ENCODE measurements around the gene GLMN. TPM values are rescaled to one million over a fixed set of nuclear protein-coding genes. Genes with fewer than 3 reads are reported as not detected.

GLMN gene
- polyA plus RNA-seq, 1 experiment: 10.1 TPM

DNA sequence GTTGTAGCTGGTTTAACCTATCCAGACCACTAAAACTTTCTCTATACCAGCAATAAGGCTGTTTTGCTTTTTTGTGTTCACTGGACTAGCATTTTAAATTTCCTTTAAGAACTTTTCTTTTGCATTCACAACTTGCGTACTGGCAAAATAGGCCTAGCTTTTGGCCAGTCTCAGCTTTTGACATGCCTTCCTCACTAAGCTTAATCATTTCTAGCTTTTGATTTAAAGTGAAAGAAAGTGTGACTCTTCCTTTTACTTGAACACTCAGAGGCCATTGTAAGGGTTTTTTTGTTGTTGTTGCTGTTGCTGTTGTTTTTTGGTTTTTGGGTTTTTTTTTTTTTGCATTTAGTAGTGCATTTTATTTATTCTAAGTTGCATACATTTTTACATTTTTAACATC, 15.2 kb upstream of the GLMN start:
- H3K27ac ChIP-seq (ENCODE audit: low read depth, low read length): no peak overlapping the region
- no peak for DNase-seq (ENCODE audit: low read depth, low spot score)
- no peaks in the 10 kb centered on the region for H3K9me3 ChIP-seq (ENCODE audit: control insufficient read depth, insufficient read depth, low read length)
- TF ChIP-seq, protein P1, sequence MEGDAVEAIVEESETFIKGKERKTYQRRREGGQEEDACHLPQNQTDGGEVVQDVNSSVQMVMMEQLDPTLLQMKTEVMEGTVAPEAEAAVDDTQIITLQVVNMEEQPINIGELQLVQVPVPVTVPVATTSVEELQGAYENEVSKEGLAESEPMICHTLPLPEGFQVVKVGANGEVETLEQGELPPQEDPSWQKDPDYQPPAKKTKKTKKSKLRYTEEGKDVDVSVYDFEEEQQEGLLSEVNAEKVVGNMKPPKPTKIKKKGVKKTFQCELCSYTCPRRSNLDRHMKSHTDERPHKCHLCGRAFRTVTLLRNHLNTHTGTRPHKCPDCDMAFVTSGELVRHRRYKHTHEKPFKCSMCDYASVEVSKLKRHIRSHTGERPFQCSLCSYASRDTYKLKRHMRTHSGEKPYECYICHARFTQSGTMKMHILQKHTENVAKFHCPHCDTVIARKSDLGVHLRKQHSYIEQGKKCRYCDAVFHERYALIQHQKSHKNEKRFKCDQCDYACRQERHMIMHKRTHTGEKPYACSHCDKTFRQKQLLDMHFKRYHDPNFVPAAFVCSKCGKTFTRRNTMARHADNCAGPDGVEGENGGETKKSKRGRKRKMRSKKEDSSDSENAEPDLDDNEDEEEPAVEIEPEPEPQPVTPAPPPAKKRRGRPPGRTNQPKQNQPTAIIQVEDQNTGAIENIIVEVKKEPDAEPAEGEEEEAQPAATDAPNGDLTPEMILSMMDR (IDR thresholded peaks at IDR 0.05; ENCODE audit: low read depth, low read length): no peak
- no peaks in the 10 kb centered on the region for H3K27me3 ChIP-seq (ENCODE audit: control insufficient read depth, insufficient read depth, low read length)
- H3K4me3 ChIP-seq (ENCODE audit: low read depth, low read length): no peak overlapping the region
- ChIA-PET POLR2A (no interaction called here), CTCF (interaction anchor here (0.8 to 0.9 kb wide), 3 partner anchors 10 to 310 kb away, joined by 4 read pairs; no protein-coding TSS in a partner anchor)

- no peak for DNase-seq (ENCODE audit: low read depth, low spot score)
- POLR2A ChIA-PET: no interaction called here
- TF ChIP-seq, protein P1 (IDR thresholded peaks at IDR 0.05; ENCODE audit: low read depth, low read length): peak; percentile 64
- Histone ChIP-seq H3K27ac (ENCODE audit: low read depth, low read length) (no peak overlapping the region), H3K4me3 (ENCODE audit: low read depth, low read length) (no peak overlapping the region), H3K9me3 (ENCODE audit: control insufficient read depth, insufficient read depth, low read length) (no peaks in the 10 kb centered on the region), H3K27me3 (ENCODE audit: control insufficient read depth, insufficient read depth, low read length) (no peaks in the 10 kb centered on the region)
- CTCF ChIA-PET: interaction anchor here (0.5 to 2.7 kb wide), 47 partner anchors 9 to 811 kb away, joined by 3 to 25 read pairs (median 4); partner anchors contain the start of genes GLMN and RPL5
These were observed 11.4 kb upstream of the GLMN start for GRCh38 chr1:92310185-92310597.

DNA sequence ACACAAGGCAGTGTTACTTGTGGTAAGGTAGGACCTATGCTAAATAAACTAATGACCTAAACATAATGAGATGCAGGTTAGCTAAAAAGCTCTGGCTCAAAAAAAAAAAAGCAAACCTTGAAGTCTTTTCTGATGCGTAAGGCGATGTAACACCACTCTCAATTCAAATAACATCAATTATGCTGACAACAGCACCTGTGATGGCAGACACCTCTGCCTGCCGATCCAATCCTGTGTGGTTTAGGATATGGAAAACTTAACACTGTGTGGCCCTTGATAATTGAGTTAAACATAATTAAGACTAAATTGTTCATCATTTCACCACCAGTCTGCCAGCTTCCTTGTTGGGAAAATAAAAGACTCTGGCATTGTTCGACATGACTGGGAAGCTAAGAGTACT, 9.2 kb upstream of the GLMN start:
- no peak overlapping the region for H3K4me3 ChIP-seq (ENCODE audit: low read depth, low read length)
- H3K27me3 ChIP-seq (ENCODE audit: control insufficient read depth, insufficient read depth, low read length): no peaks in the 10 kb centered on the region
- H3K27ac ChIP-seq (ENCODE audit: low read depth, low read length): no peak overlapping the region
- no peaks in the 10 kb centered on the region for H3K9me3 ChIP-seq (ENCODE audit: control insufficient read depth, insufficient read depth, low read length)
- TF ChIP-seq, protein P1 (IDR thresholded peaks at IDR 0.05; ENCODE audit: low read depth, low read length): no peak
- ChIA-PET POLR2A (no interaction called here), CTCF (interaction anchor here (0.9 to 1.4 kb wide), 2 partner anchors 18 to 310 kb away, joined by 3 to 4 read pairs; no protein-coding TSS in a partner anchor)
- no peak for DNase-seq (ENCODE audit: low read depth, low spot score)

DNA sequence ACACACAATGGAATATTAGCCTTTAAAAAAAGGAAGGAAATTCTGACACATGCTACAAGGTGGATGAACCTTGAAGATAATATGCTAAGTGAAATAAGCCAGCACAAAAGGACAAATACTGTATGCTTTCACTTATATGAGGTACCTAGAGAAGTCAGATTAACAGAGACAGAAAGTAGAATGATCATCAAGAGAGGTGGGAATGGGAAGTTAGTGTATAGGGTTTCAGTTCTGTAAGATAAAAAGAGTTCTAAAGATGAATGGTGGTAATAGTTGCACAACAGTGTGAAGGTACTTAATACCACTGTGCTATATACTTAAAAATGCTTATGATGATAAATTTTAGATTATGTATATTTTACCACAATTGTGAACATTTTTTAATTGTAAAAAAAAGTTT, 7.2 kb upstream of the GLMN start:
- no peaks in the 10 kb centered on the region for H3K27me3 ChIP-seq (ENCODE audit: control insufficient read depth, insufficient read depth, low read length)
- no peaks in the 10 kb centered on the region for H3K9me3 ChIP-seq (ENCODE audit: control insufficient read depth, insufficient read depth, low read length)
- ChIA-PET CTCF (interaction anchor here (1.7 kb wide), 1 partner anchor 309 kb away, joined by 5 read pairs; no protein-coding TSS in a partner anchor), POLR2A (no interaction called here)
- DNase-seq (ENCODE audit: low read depth, low spot score): no peak
- TF ChIP-seq, protein P1 (IDR thresholded peaks at IDR 0.05; ENCODE audit: low read depth, low read length): no peak
- no peak overlapping the region for H3K4me3 ChIP-seq (ENCODE audit: low read depth, low read length)
- no peak overlapping the region for H3K27ac ChIP-seq (ENCODE audit: low read depth, low read length)

GRCh38 chr1:92301021-92301420, 2.2 kb upstream of the GLMN start:
- Histone ChIP-seq H3K4me3 (ENCODE audit: low read depth, low read length) (no peak overlapping the region), H3K27ac (ENCODE audit: low read depth, low read length) (no peak overlapping the region), H3K27me3 (ENCODE audit: control insufficient read depth, insufficient read depth, low read length) (no peaks in the 10 kb centered on the region), H3K9me3 (ENCODE audit: control insufficient read depth, insufficient read depth, low read length) (no peaks in the 10 kb centered on the region; the same call in 1 of the 2 replicates)
- no peak for DNase-seq (ENCODE audit: low read depth, low spot score)
- ChIA-PET POLR2A (no interaction called here), CTCF (interaction anchor here (0.5 to 5.7 kb wide), 6 partner anchors 9 to 322 kb away, joined by 3 to 22 read pairs (median 10); no protein-coding TSS in a partner anchor)
- TF ChIP-seq, protein P1 (IDR thresholded peaks at IDR 0.05; ENCODE audit: low read depth, low read length): no peak

All from AG04450 (cell line).